Activated CD8-positive, alpha-beta T cell treated with anti-CD3 and anti-CD28 coated beads for 36 hours (primary cell): ENCODE measurements around the gene TRMO. TPM values are rescaled to one million over a fixed set of nuclear protein-coding genes. Genes with fewer than 3 reads are reported as not detected.

ENCODE experiments used
- ATAC-seq: fragments of 200-7000 bp; cut with Tn5 transposase; one replicate; pipeline ENCODE4 v1.10.0; 2021; ENCODE audit warnings: mild to moderate bottlenecking, moderate library complexity
- CTCF ChIA-PET: fragments of 350-600 bp; sonication (Branson Sonifier 250); formaldehyde crosslinking; loops from one replicate; lab custom pipeline; 2021; ENCODE audit warnings: antibody characterized with exemption; lab: Charles Lee
- POLR2A ChIA-PET: fragments of 350-600 bp; sonication (Branson Sonifier 250); formaldehyde crosslinking; loops from one replicate; lab custom pipeline; 2021; ENCODE audit warnings: antibody characterized with exemption; lab: Charles Lee
- DNase-seq: peaks from one replicate; pipeline ENCODE4 v3.0.0-alpha.2; 2020
- H3K27ac Mint-ChIP-seq: one replicate; pipeline ENCODE4 v1.8.0; 2021; ENCODE audit warnings: mild to moderate bottlenecking, mixed read lengths
- H3K27me3 Mint-ChIP-seq: one replicate; pipeline ENCODE4 v1.8.0; 2021; ENCODE audit warnings: mixed read lengths
- H3K36me3 Mint-ChIP-seq: one replicate; pipeline ENCODE4 v1.8.0; 2021; ENCODE audit warnings: low read depth, mixed read lengths
- H3K4me1 Mint-ChIP-seq: one replicate; pipeline ENCODE4 v1.8.0; 2021; ENCODE audit warnings: low read depth, mixed read lengths
- H3K4me3 Mint-ChIP-seq: one replicate; pipeline ENCODE4 v1.8.0; 2021; ENCODE audit warnings: mild to moderate bottlenecking, moderate library complexity, mixed read lengths
- H3K9me3 Mint-ChIP-seq: one replicate; pipeline ENCODE4 v1.8.0; 2021; ENCODE audit warnings: mixed read lengths
- intact Hi-C: fragments of 100-400 bp; cut with micrococcal nuclease; formaldehyde crosslinking; loops from one replicate; pipeline ENCODE4 v1.10.0; 2022
- total RNA-seq, 2 experiments: library from RNA; stranded (reverse); gene quantifications; one replicate each; pipeline ENCODE4 v1.2.3, GENCODE V29; 2021
- TF ChIP-seq, protein P1 (sequence below): fragments of 200-600 bp; IDR thresholded peaks from one replicate; pipeline ENCODE4 v1.8.0; 2022; ENCODE audit warnings: antibody characterized with exemption, mild to moderate bottlenecking

TRMO gene, protein sequence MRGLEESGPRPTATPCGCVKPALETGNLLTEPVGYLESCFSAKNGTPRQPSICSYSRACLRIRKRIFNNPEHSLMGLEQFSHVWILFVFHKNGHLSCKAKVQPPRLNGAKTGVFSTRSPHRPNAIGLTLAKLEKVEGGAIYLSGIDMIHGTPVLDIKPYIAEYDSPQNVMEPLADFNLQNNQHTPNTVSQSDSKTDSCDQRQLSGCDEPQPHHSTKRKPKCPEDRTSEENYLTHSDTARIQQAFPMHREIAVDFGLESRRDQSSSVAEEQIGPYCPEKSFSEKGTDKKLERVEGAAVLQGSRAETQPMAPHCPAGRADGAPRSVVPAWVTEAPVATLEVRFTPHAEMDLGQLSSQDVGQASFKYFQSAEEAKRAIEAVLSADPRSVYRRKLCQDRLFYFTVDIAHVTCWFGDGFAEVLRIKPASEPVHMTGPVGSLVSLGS
- 10 to 100 TPM; 12.6 to 13.3 TPM for total RNA-seq

DNA sequence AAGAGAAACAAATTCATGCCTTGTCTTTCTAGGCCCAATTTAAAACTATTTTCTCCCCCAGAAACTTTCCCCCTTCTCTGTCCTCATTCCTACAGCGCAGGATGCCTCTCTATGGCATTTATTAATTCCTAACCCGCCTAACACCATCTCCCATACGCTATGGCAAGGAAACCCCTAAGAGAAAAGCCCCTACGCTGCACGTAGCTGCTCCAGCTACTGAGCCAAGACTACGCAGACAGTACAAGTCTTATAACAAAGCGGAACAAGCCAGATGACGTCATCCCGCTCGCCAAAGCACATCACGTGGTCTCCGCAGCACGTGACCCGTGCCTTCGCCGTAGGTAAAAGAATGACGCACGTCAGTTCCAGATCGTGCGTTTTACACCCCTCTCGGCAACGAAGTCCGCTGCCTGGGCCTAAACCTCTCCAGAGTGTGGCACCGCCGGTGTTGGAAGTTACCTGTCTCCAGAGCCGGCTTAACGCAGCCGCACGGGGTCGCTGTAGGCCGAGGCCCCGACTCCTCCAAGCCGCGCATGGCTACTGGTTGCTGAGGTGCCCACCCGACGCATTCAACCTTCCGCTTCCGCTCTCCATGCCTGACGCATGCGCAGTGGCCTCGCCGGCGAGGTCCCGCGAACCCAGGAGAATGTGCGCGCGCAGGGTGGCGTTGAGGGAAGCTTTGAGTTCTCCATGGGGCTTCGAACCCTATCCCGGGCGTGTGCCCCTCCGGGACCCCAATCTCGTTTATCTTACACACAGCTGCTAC is at the start of gene TRMO:
TRMO (minus strand) TSS at position 542 of the 766 bp plus-strand sequence; CDS start at position 535, 7 bp downstream.
- POLR2A ChIA-PET: interaction anchor here (0.6 to 6.3 kb wide), 27 partner anchors 13 to 334 kb away, joined by 3 to 121 read pairs (median 5); partner anchors contain the start of genes ANP32B, HEMGN, NANS and TBC1D2

DNA sequence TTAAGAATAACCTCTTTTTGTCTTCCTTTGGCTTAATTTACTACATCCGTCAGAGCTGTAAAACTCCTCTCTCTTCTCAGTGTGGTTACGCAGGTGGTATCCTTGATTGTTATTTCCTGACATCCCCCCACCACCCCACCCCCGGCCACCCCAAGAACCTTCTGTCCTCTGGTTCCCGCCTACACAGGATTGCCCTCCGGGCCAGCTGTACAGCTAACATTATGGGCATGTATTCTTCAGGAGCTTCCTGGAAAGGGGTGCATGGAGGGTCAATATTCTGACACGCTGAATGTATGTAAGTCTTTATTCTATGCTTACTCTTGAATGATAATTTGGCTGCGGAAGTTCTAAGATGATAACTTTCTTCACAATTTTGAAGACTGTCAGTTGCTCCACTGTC is 47.9 kb upstream of the TRMO start:
- Mint-ChIP-seq H3K27ac (peak overlapping the region; percentile 66), H3K27me3 (peaks cover 2% of the 10 kb centered on the region), H3K9me3 (peaks cover 1% of the 10 kb centered on the region), H3K36me3 (peaks cover 1% of the 10 kb centered on the region), H3K4me1 (peaks cover 14% of the 10 kb centered on the region), H3K4me3 (peak overlapping the region; percentile 50)
- intact Hi-C loops: no loop called here
- TF ChIP-seq, protein P1, sequence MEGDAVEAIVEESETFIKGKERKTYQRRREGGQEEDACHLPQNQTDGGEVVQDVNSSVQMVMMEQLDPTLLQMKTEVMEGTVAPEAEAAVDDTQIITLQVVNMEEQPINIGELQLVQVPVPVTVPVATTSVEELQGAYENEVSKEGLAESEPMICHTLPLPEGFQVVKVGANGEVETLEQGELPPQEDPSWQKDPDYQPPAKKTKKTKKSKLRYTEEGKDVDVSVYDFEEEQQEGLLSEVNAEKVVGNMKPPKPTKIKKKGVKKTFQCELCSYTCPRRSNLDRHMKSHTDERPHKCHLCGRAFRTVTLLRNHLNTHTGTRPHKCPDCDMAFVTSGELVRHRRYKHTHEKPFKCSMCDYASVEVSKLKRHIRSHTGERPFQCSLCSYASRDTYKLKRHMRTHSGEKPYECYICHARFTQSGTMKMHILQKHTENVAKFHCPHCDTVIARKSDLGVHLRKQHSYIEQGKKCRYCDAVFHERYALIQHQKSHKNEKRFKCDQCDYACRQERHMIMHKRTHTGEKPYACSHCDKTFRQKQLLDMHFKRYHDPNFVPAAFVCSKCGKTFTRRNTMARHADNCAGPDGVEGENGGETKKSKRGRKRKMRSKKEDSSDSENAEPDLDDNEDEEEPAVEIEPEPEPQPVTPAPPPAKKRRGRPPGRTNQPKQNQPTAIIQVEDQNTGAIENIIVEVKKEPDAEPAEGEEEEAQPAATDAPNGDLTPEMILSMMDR: no peak
- POLR2A ChIA-PET: interaction anchor here (5.9 kb wide), 1 partner anchor 13 kb away, joined by 37 read pairs; the partner anchor contains the start of gene ANP32B
- CTCF ChIA-PET: interaction anchor here (0.9 to 4.9 kb wide), 3 partner anchors 15 to 48 kb away, joined by 3 to 27 read pairs (median 12); partner anchors contain the start of gene TRMO
- ATAC-seq (peak; percentile 60), DNase-seq (peak; percentile 26)

More for the DNA sequence above, at the start of gene TRMO:
- ATAC-seq (peak; percentile 79), DNase-seq (peak; percentile 99)
- Mint-ChIP-seq H3K36me3 (peaks cover 7% of the 10 kb centered on the region), H3K27ac (peak within 1 kb of the TSS; percentile 95), H3K9me3 (no peaks in the 10 kb centered on the region), H3K4me3 (peak within 1 kb of the TSS; percentile 82), H3K27me3 (peaks cover 2% of the 10 kb centered on the region), H3K4me1 (peaks cover 39% of the 10 kb centered on the region)
- TF ChIP-seq, protein P1: peak; percentile 63
- CTCF ChIA-PET: interaction anchor here (0.9 to 9.3 kb wide), 35 partner anchors 8 to 334 kb away, joined by 3 to 100 read pairs (median 12); partner anchors contain the start of genes ANP32B, HEMGN, TBC1D2 and XPA
- intact Hi-C loops: loop anchor here (2.0 to 5.0 kb wide), 2 partner anchors 61 to 335 kb away; partner anchors contain the start of genes ANP32B and TBC1D2

DNA sequence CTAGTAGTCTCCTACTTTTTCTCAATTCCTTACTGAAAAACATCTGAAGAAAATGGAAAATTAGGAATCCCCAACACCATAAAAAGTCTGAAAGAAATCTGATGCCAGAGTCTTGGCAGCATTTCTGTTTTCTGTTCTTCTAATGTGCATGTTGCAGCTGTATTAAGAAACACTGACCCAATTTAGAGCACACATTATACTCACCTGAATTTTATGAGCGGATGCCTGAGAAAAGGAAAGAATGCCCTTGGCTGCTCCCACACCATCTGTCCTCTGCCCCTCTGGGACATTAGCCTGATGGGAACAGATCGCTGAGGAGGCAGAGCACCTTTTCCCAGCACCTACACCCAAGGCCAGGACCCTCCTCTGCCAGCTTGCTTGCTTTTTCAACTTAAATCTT is 46.7 kb upstream of the TRMO start:
- H3K4me1 Mint-ChIP-seq: peaks cover 16% of the 10 kb centered on the region
- intact Hi-C loops: no loop called here
- no peaks in the 10 kb centered on the region for H3K9me3 Mint-ChIP-seq
- H3K27ac Mint-ChIP-seq: no peak overlapping the region
- CTCF ChIA-PET: interaction anchor here (1.3 to 4.9 kb wide), 3 partner anchors 14 to 68 kb away, joined by 3 to 27 read pairs (median 12); no protein-coding TSS in a partner anchor
- peaks cover 2% of the 10 kb centered on the region for H3K27me3 Mint-ChIP-seq
- TF ChIP-seq, protein P1: no peak
- DNase-seq: no peak
- no peak for ATAC-seq
- H3K4me3 Mint-ChIP-seq: no peak overlapping the region
- POLR2A ChIA-PET: interaction anchor here (1.0 to 5.9 kb wide), 2 partner anchors 14 to 28 kb away, joined by 3 to 37 read pairs; partner anchors contain the start of gene ANP32B
- H3K36me3 Mint-ChIP-seq: no peaks in the 10 kb centered on the region

DNA sequence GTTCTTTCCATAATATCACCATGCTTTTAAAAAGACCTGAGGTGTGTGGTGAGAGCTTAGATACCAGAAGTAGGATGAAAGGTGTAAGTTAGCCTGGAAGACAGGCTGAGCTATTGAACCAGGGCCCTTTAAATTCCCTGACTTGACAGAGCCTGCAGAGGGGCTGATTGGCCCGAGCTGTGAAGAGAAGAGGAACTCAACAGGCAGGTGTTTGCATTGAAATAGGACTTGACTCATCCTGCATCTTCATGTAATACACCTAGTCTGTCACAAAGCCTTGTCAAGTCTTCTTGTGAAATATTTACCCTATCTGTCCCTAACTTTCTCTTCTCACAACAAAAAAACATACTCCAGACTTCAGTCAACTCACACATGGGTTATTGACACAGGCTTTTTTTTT is 44.2 kb upstream of the TRMO start:
- intact Hi-C loops: no loop called here
- Mint-ChIP-seq H3K36me3 (no peaks in the 10 kb centered on the region), H3K9me3 (no peaks in the 10 kb centered on the region), H3K4me1 (peaks cover 16% of the 10 kb centered on the region), H3K27me3 (peaks cover 2% of the 10 kb centered on the region), H3K27ac (no peak overlapping the region), H3K4me3 (no peak overlapping the region)
- ChIA-PET CTCF (interaction anchor here (0.6 to 4.9 kb wide), 3 partner anchors 11 to 348 kb away, joined by 3 to 27 read pairs (median 3); partner anchors contain the start of gene TRMO), POLR2A (interaction anchor here (1.2 kb wide), 1 partner anchor 16 kb away, joined by 3 read pairs; the partner anchor contains the start of gene ANP32B)
- ATAC-seq (no peak), DNase-seq (no peak)
- TF ChIP-seq, protein P1: no peak
